ENCODE results near the gene ZNF516.

ZNF516 gene

GRCh38 chr18:76446321-76447257 lies 48.5 kb downstream of the ZNF516 start:
- CTCF ChIA-PET, result no interaction called here
- peaks cover 23% of the 10 kb centered on the region for H3K4me1 ChIP-seq (ENCODE audit: control insufficient read depth, insufficient read depth, low read length)
- H3K27ac ChIP-seq (ENCODE audit: extremely low read depth, low read depth, low read length), result no peak overlapping the region

GRCh38 chr18:76445741-76446232 lies 49.3 kb downstream of the ZNF516 start:
- no peak overlapping the region for H3K27ac ChIP-seq (ENCODE audit: extremely low read depth, low read depth, low read length)
- H3K4me1 ChIP-seq (ENCODE audit: control insufficient read depth, insufficient read depth, low read length), result peaks cover 20% of the 10 kb centered on the region
- ChIA-PET POLR2A (interaction anchor here (1.0 kb wide), 1 partner anchor 47 kb away, joined by 3 read pairs; no protein-coding TSS in a partner anchor), CTCF (no interaction called here)
- no peak overlapping the region for H3K4me3 ChIP-seq (ENCODE audit: low read depth, low read length)
- TF ChIP-seq KLF1 (tag by site-specific recombination; IDR thresholded peaks at IDR 0.05), result 0 out of 2 replicates have a peak, but pooled peaks have one; percentile 17
- TF ChIP-seq KLF9 (tag by site-specific recombination; IDR thresholded peaks at IDR 0.05; ENCODE audit: low read depth), result 0 out of 2 replicates have a peak, but pooled peaks have one; percentile 34
- no peak for TF ChIP-seq ZNF202 (tag by site-specific recombination; IDR thresholded peaks at IDR 0.05; ENCODE audit: borderline replicate concordance)
- TF ChIP-seq, protein P1, sequence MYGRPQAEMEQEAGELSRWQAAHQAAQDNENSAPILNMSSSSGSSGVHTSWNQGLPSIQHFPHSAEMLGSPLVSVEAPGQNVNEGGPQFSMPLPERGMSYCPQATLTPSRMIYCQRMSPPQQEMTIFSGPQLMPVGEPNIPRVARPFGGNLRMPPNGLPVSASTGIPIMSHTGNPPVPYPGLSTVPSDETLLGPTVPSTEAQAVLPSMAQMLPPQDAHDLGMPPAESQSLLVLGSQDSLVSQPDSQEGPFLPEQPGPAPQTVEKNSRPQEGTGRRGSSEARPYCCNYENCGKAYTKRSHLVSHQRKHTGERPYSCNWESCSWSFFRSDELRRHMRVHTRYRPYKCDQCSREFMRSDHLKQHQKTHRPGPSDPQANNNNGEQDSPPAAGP (tag by site-specific recombination; IDR thresholded peaks at IDR 0.05), result no peak
- TF ChIP-seq MYNN (tag by site-specific recombination; IDR thresholded peaks at IDR 0.05; ENCODE audit: borderline replicate concordance), result no peak
- peaks cover 1 to 27% of the 10 kb centered on the region in 2 experiments; a peak in 2 of 3 replicates for H3K36me3 ChIP-seq (ENCODE audit: control insufficient read depth in 2 of 2, insufficient read depth in 1 of 2, low read length in 2 of 2)
- no peaks in the 10 kb centered on the region for H3K9me3 ChIP-seq (ENCODE audit: control insufficient read depth, insufficient read depth, low read depth, low read length)

More at GRCh38 chr18:76446321-76447257, 48.5 kb downstream of the ZNF516 start:
- Histone ChIP-seq H3K9me3 (ENCODE audit: control insufficient read depth, insufficient read depth, low read depth, low read length) (no peaks in the 10 kb centered on the region), H3K36me3 (ENCODE audit: control insufficient read depth in 2 of 2, insufficient read depth in 1 of 2, low read length in 2 of 2) (peaks cover 0 to 20% of the 10 kb centered on the region in 2 experiments; a peak in 1 of 3 replicates), H3K4me3 (ENCODE audit: low read depth, low read length) (no peak overlapping the region)
- TF ChIP-seq, protein P2, sequence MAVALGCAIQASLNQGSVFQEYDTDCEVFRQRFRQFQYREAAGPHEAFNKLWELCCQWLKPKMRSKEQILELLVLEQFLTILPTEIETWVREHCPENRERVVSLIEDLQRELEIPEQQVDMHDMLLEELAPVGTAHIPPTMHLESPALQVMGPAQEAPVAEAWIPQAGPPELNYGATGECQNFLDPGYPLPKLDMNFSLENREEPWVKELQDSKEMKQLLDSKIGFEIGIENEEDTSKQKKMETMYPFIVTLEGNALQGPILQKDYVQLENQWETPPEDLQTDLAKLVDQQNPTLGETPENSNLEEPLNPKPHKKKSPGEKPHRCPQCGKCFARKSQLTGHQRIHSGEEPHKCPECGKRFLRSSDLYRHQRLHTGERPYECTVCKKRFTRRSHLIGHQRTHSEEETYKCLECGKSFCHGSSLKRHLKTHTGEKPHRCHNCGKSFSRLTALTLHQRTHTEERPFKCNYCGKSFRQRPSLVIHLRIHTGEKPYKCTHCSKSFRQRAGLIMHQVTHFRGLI (tag by site-specific recombination; IDR thresholded peaks at IDR 0.05), result 0 out of 2 replicates have a peak, but pooled peaks have one; percentile 21
- TF ChIP-seq, protein P3, sequence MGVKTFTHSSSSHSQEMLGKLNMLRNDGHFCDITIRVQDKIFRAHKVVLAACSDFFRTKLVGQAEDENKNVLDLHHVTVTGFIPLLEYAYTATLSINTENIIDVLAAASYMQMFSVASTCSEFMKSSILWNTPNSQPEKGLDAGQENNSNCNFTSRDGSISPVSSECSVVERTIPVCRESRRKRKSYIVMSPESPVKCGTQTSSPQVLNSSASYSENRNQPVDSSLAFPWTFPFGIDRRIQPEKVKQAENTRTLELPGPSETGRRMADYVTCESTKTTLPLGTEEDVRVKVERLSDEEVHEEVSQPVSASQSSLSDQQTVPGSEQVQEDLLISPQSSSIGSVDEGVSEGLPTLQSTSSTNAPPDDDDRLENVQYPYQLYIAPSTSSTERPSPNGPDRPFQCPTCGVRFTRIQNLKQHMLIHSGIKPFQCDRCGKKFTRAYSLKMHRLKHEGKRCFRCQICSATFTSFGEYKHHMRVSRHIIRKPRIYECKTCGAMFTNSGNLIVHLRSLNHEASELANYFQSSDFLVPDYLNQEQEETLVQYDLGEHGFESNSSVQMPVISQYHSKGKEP (tag by site-specific recombination; IDR thresholded peaks at IDR 0.05), result no peak
- POLR2A ChIA-PET, result no interaction called here

- Histone ChIP-seq H3K4me3 (ENCODE audit: low read depth, low read length) (no peak overlapping the region), H3K9me3 (ENCODE audit: control insufficient read depth, insufficient read depth, low read depth, low read length) (no peaks in the 10 kb centered on the region), H3K36me3 (ENCODE audit: control insufficient read depth in 2 of 2, insufficient read depth in 1 of 2, low read length in 2 of 2) (peaks cover 6 to 31% of the 10 kb centered on the region in 2 experiments; a peak in 2 of 3 replicates), H3K27ac (ENCODE audit: extremely low read depth, low read depth, low read length) (no peak overlapping the region), H3K4me1 (ENCODE audit: control insufficient read depth, insufficient read depth, low read length) (peaks cover 20% of the 10 kb centered on the region)
- TF ChIP-seq, protein P4, sequence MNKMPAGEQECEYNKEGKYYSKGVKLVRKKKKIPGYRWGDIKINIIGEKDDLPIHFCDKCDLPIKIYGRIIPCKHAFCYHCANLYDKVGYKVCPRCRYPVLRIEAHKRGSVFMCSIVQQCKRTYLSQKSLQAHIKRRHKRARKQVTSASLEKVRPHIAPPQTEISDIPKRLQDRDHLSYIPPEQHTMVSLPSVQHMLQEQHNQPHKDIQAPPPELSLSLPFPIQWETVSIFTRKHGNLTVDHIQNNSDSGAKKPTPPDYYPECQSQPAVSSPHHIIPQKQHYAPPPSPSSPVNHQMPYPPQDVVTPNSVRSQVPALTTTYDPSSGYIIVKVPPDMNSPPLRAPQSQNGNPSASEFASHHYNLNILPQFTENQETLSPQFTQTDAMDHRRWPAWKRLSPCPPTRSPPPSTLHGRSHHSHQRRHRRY (tag by site-specific recombination; IDR thresholded peaks at IDR 0.05), result no peak
- TF ChIP-seq, protein P5, sequence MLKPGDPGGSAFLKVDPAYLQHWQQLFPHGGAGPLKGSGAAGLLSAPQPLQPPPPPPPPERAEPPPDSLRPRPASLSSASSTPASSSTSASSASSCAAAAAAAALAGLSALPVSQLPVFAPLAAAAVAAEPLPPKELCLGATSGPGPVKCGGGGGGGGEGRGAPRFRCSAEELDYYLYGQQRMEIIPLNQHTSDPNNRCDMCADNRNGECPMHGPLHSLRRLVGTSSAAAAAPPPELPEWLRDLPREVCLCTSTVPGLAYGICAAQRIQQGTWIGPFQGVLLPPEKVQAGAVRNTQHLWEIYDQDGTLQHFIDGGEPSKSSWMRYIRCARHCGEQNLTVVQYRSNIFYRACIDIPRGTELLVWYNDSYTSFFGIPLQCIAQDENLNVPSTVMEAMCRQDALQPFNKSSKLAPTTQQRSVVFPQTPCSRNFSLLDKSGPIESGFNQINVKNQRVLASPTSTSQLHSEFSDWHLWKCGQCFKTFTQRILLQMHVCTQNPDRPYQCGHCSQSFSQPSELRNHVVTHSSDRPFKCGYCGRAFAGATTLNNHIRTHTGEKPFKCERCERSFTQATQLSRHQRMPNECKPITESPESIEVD (tag by site-specific recombination; IDR thresholded peaks at IDR 0.05), result peak; percentile 13; the same call in 1 of the 2 replicates
- TF ChIP-seq ZNF132 (tag by site-specific recombination; IDR thresholded peaks at IDR 0.05; ENCODE audit: borderline replicate concordance) (no peak), SP7 (tag by site-specific recombination; IDR thresholded peaks at IDR 0.05) (0 out of 2 replicates have a peak, but pooled peaks have one; percentile 17), WT1 (tag by site-specific recombination; IDR thresholded peaks at IDR 0.05) (0 out of 2 replicates have a peak, but pooled peaks have one; percentile 16)
- ChIA-PET CTCF (interaction anchor here (0.7 kb wide), 1 partner anchor 152 kb away, joined by 3 read pairs; no protein-coding TSS in a partner anchor), POLR2A (interaction anchor here (1.0 kb wide), 1 partner anchor 48 kb away, joined by 3 read pairs; no protein-coding TSS in a partner anchor)
Measured at GRCh38 chr18:76445275-76445674, 49.8 kb downstream of the ZNF516 start.

All from HEK293 (cell line).